ENCODE measurements around the gene GBP3.

GRCh38 chr1:89005286-89006151 lies 17.1 kb downstream of the GBP3 start:
- TF ChIP-seq, protein P1, sequence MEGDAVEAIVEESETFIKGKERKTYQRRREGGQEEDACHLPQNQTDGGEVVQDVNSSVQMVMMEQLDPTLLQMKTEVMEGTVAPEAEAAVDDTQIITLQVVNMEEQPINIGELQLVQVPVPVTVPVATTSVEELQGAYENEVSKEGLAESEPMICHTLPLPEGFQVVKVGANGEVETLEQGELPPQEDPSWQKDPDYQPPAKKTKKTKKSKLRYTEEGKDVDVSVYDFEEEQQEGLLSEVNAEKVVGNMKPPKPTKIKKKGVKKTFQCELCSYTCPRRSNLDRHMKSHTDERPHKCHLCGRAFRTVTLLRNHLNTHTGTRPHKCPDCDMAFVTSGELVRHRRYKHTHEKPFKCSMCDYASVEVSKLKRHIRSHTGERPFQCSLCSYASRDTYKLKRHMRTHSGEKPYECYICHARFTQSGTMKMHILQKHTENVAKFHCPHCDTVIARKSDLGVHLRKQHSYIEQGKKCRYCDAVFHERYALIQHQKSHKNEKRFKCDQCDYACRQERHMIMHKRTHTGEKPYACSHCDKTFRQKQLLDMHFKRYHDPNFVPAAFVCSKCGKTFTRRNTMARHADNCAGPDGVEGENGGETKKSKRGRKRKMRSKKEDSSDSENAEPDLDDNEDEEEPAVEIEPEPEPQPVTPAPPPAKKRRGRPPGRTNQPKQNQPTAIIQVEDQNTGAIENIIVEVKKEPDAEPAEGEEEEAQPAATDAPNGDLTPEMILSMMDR (IDR thresholded peaks at IDR 0.05; ENCODE audit: low read length): no peak
- no peak for TF ChIP-seq EZH2 (IDR thresholded peaks at IDR 0.05; ENCODE audit: borderline replicate concordance, low read length)

All from OCI-LY1 (cell line).